Rectal smooth muscle tissue (tissue), 1 donor: Measurements from ENCODE around the gene BUB1.
"Not testable (repeated sequence)": the region's sequence is repeated elsewhere in the genome, so short reads cannot be mapped to it uniquely, and the experiment has no call there.

Experiments used
- H3K27ac ChIP-seq: one replicate; pipeline ENCODE4 v1.7.0; 2013; ENCODE audit warnings: low read depth, low read length, inconsistent platforms
- H3K27me3 ChIP-seq: one replicate; pipeline ENCODE4 v1.7.0; 2013; ENCODE audit warnings: low read length; ENCODE audit not compliant: control insufficient read depth, insufficient read depth
- H3K36me3 ChIP-seq: one replicate; pipeline ENCODE4 v1.7.0; 2013; ENCODE audit warnings: low read length; ENCODE audit not compliant: control insufficient read depth, insufficient read depth
- H3K4me1 ChIP-seq: one replicate; pipeline ENCODE4 v1.7.0; 2013; ENCODE audit warnings: low read length; ENCODE audit not compliant: control insufficient read depth, insufficient read depth
- H3K4me3 ChIP-seq: one replicate; pipeline ENCODE4 v1.7.0; 2013; ENCODE audit warnings: low read length
- H3K9ac ChIP-seq: one replicate; pipeline ENCODE4 v1.7.0; 2013; ENCODE audit warnings: low read length

BUB1 gene

GRCh38 chr2:110687775-110688484 is 10.1 kb upstream of the BUB1 start:
- not testable (repeated sequence) for H3K4me3 ChIP-seq, H3K4me1 ChIP-seq, H3K9ac ChIP-seq, H3K27me3 ChIP-seq, H3K27ac ChIP-seq, H3K36me3 ChIP-seq

GRCh38 chr2:110682872-110683271 is 5.0 kb upstream of the BUB1 start:
- Histone ChIP-seq H3K27ac (no peak overlapping the region), H3K9ac (no peak overlapping the region), H3K4me1 (no peaks in the 10 kb centered on the region), H3K36me3 (no peaks in the 10 kb centered on the region), H3K27me3 (no peaks in the 10 kb centered on the region), H3K4me3 (no peak overlapping the region)

GRCh38 chr2:110682267-110682666 is 4.4 kb upstream of the BUB1 start:
- H3K4me3 ChIP-seq = no peak overlapping the region

GRCh38 chr2:110680709-110681108 is 2.8 kb upstream of the BUB1 start:
- H3K36me3 ChIP-seq = no peaks in the 10 kb centered on the region
- no peak overlapping the region for H3K27ac ChIP-seq
- H3K4me3 ChIP-seq = no peak overlapping the region
- H3K9ac ChIP-seq = no peak overlapping the region
- H3K4me1 ChIP-seq = no peaks in the 10 kb centered on the region
- H3K27me3 ChIP-seq = no peaks in the 10 kb centered on the region

More at GRCh38 chr2:110682267-110682666, 4.4 kb upstream of the BUB1 start:
- Histone ChIP-seq H3K27me3 (no peaks in the 10 kb centered on the region), H3K36me3 (no peaks in the 10 kb centered on the region), H3K4me1 (no peaks in the 10 kb centered on the region), H3K9ac (no peak overlapping the region), H3K27ac (no peak overlapping the region)

GRCh38 chr2:110679865-110680264 is 2.0 kb upstream of the BUB1 start:
- H3K4me1 ChIP-seq = no peaks in the 10 kb centered on the region
- H3K4me3 ChIP-seq = no peak overlapping the region
- no peak overlapping the region for H3K27ac ChIP-seq
- H3K36me3 ChIP-seq = no peaks in the 10 kb centered on the region
- H3K27me3 ChIP-seq = no peaks in the 10 kb centered on the region
- H3K9ac ChIP-seq = no peak overlapping the region

- Histone ChIP-seq H3K9ac (no peak overlapping the region), H3K27me3 (no peaks in the 10 kb centered on the region), H3K36me3 (no peaks in the 10 kb centered on the region), H3K4me1 (no peaks in the 10 kb centered on the region), H3K27ac (no peak overlapping the region), H3K4me3 (peak overlapping the region; percentile 90)
These were observed 1.5 kb upstream of the BUB1 start for GRCh38 chr2:110679337-110679707.

- peak overlapping the region; percentile 80 for H3K9ac ChIP-seq
- no peaks in the 10 kb centered on the region for H3K27me3 ChIP-seq
- peak overlapping the region; percentile 90 for H3K4me3 ChIP-seq
- peak overlapping the region; percentile 82 for H3K27ac ChIP-seq
- H3K4me1 ChIP-seq = no peaks in the 10 kb centered on the region
- no peaks in the 10 kb centered on the region for H3K36me3 ChIP-seq
These were observed 834 bp upstream of the BUB1 start for GRCh38 chr2:110678457-110679336.

GRCh38 chr2:110677080-110677479 is 783 bp downstream of the BUB1 start:
- H3K4me1 ChIP-seq = no peaks in the 10 kb centered on the region
- no peaks in the 10 kb centered on the region for H3K27me3 ChIP-seq
- H3K36me3 ChIP-seq = no peaks in the 10 kb centered on the region
- no peak overlapping the region for H3K9ac ChIP-seq
- no peak overlapping the region for H3K4me3 ChIP-seq
- no peak overlapping the region for H3K27ac ChIP-seq

GRCh38 chr2:110675679-110676078 is 2.2 kb downstream of the BUB1 start:
- Histone ChIP-seq H3K4me1 (no peaks in the 10 kb centered on the region), H3K9ac (no peak overlapping the region), H3K27ac (no peak overlapping the region), H3K36me3 (no peaks in the 10 kb centered on the region), H3K27me3 (no peaks in the 10 kb centered on the region), H3K4me3 (no peak overlapping the region)

GRCh38 chr2:110674620-110675555 is 3.0 kb downstream of the BUB1 start:
- Histone ChIP-seq H3K4me3 (no peak overlapping the region), H3K27me3 (no peaks in the 10 kb centered on the region), H3K27ac (no peak overlapping the region), H3K9ac (no peak overlapping the region), H3K36me3 (no peaks in the 10 kb centered on the region), H3K4me1 (no peaks in the 10 kb centered on the region)

GRCh38 chr2:110673201-110673600 is 4.7 kb downstream of the BUB1 start:
- Histone ChIP-seq H3K27ac (no peak overlapping the region), H3K36me3 (no peaks in the 10 kb centered on the region), H3K9ac (no peak overlapping the region), H3K27me3 (no peaks in the 10 kb centered on the region), H3K4me1 (no peaks in the 10 kb centered on the region), H3K4me3 (no peak overlapping the region)

- H3K36me3 ChIP-seq = no peaks in the 10 kb centered on the region
- H3K4me3 ChIP-seq = no peak overlapping the region
- no peaks in the 10 kb centered on the region for H3K4me1 ChIP-seq
- no peaks in the 10 kb centered on the region for H3K27me3 ChIP-seq
- H3K9ac ChIP-seq = no peak overlapping the region
- no peak overlapping the region for H3K27ac ChIP-seq
These were observed 7.0 kb downstream of the BUB1 start for GRCh38 chr2:110670826-110671225.
